Effector CD8-positive, alpha-beta T cell (primary cell): Measurements from ENCODE around the gene ATP13A2.

Experiments used
- DNase-seq: peaks from one replicate; lab custom pipeline; 2025; lab: John Stamatoyannopoulos, UW

The ATP13A2 gene

GRCh38 chr1:17028662-17029188, 17.0 kb upstream of the ATP13A2 start:
- no peak for DNase-seq

GRCh38 chr1:17027900-17028299, 16.2 kb upstream of the ATP13A2 start:
- no peak for DNase-seq

- DNase-seq = no peak
Observed at GRCh38 chr1:17027403-17027802, 15.7 kb upstream of the ATP13A2 start.

GRCh38 chr1:17024721-17025120, 13.0 kb upstream of the ATP13A2 start:
- no peak for DNase-seq

- DNase-seq = no peak
Observed at GRCh38 chr1:17023573-17023972, 11.8 kb upstream of the ATP13A2 start.

GRCh38 chr1:17023102-17023501, 11.4 kb upstream of the ATP13A2 start:
- no peak for DNase-seq

GRCh38 chr1:17021896-17022295, 10.2 kb upstream of the ATP13A2 start:
- DNase-seq = no peak

GRCh38 chr1:17020502-17020901, 8.8 kb upstream of the ATP13A2 start:
- no peak for DNase-seq

GRCh38 chr1:17018849-17019248, 7.1 kb upstream of the ATP13A2 start:
- no peak for DNase-seq

- no peak for DNase-seq
Observed at GRCh38 chr1:17017435-17017834, 5.7 kb upstream of the ATP13A2 start.

GRCh38 chr1:17016317-17016661, 4.6 kb upstream of the ATP13A2 start:
- DNase-seq = no peak

- no peak for DNase-seq
Observed at GRCh38 chr1:17014671-17015567, 3.2 kb upstream of the ATP13A2 start.

- DNase-seq = no peak
Observed at GRCh38 chr1:17013491-17014320, 2.0 kb upstream of the ATP13A2 start.

GRCh38 chr1:17012775-17013490, 1.2 kb upstream of the ATP13A2 start:
- DNase-seq = no peak

GRCh38 chr1:17011092-17011438, 663 bp downstream of the ATP13A2 start:
- DNase-seq = no peak

- no peak for DNase-seq
Observed at GRCh38 chr1:17009706-17010105, 2.0 kb downstream of the ATP13A2 start.

GRCh38 chr1:17008208-17008855, 3.4 kb downstream of the ATP13A2 start:
- no peak for DNase-seq

- DNase-seq = no peak
Observed at GRCh38 chr1:17007121-17007520, 4.6 kb downstream of the ATP13A2 start.

- no peak for DNase-seq
Observed at GRCh38 chr1:17005365-17005740, 6.4 kb downstream of the ATP13A2 start.

- no peak for DNase-seq
Observed at GRCh38 chr1:17004466-17005364, 7.0 kb downstream of the ATP13A2 start.

- DNase-seq = no peak
Observed at GRCh38 chr1:17002524-17002902, 9.2 kb downstream of the ATP13A2 start.
